NCI-H82 treated with DMSO at 0.1 percent for 48 hours (cell line): ENCODE results near the gene CACNA1H.

Experiments
- DNase-seq: peaks from one replicate; lab custom pipeline; 2025; ENCODE audit not compliant: unreplicated experiment; lab: John Stamatoyannopoulos, UW

Gene CACNA1H

DNA sequence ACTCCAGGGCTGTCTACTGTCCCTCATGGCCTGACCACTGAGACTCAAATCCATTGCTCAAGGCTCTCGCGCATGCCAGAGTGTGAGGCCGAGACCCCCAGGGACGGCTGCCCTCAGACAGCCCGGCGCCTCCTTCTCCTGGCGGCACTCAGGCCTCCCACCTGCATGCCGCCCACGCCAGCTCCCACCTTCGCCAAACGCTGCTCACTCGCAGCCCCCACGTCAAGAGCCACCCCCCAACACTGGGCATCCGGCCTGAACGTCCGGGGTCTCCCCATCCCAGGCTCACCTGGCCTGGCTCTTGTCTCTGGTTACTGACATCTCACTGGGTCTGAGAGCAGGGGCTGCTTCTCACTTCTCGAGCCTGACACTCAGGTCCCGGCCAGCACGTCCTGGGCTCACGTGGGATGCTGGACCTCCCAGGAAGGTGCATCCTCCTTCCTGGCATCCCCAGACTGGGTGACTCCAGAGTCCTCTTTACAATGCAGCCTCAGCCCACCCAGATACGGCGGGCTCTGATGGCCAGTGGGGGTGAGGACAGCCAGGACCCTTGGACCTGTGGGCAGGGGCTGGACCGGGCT lies 12.2 kb upstream of the CACNA1H start:
- no peak for DNase-seq

DNA sequence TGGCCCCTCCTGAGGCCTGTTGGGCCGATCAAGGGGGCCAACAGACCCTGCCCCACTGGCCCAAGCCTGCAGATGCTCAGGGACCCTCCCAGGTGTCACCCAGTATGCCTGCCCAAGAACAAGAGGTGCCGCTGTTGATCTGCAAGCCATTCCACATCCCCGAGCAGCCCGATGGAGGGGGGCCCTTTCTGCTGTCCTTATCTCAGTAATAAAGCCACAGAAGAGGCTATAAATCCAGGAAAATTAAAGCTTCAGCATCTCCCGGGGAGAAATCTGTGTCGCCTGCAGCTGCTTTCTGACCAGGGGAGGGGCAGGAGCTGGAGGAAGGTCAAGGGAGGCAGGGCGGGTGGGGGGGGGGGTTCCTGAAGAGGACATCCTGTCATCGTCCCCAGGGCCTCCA lies 11.7 kb upstream of the CACNA1H start:
- no peak for DNase-seq

DNA sequence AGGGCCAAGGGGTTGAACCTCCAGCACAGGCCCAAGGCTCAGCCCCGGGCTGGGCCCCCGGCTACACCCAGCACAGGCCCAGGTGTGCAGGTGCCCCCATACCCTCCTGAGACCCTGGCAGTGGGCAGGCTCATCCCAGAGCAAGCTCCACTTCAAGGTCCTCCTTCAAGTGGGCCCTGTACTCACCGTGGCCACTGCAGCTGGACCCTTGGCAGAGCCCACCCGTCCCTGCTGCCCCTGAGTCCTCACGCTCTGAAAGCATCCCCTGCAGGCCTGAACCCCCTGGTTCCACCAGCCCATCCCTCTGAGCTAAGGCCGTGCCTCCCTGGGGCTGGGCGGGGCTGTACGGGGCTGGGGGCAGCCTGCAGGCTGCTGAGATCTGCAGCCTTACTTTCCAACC lies 11.2 kb upstream of the CACNA1H start:
- no peak for DNase-seq

DNA sequence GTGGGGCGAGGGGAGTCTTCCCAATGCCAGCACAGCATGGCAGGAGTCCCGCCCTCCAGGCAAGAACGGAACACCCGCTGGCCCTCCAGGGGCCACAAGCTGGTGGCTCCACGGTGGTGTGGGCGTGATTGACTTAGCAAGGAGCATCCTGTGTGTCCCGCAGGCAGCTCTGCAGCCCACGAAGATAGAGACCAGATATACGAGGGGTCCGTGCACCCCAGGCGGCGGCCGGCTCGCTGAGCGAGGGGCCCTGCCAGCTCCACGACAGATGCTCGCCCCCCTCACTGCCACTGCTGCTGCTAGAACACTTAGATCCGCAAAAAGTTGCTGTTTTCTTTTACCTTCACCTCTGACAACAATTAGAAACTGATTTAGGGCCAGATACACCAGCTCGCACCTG lies 10.0 kb upstream of the CACNA1H start:
- DNase-seq = no peak

DNA sequence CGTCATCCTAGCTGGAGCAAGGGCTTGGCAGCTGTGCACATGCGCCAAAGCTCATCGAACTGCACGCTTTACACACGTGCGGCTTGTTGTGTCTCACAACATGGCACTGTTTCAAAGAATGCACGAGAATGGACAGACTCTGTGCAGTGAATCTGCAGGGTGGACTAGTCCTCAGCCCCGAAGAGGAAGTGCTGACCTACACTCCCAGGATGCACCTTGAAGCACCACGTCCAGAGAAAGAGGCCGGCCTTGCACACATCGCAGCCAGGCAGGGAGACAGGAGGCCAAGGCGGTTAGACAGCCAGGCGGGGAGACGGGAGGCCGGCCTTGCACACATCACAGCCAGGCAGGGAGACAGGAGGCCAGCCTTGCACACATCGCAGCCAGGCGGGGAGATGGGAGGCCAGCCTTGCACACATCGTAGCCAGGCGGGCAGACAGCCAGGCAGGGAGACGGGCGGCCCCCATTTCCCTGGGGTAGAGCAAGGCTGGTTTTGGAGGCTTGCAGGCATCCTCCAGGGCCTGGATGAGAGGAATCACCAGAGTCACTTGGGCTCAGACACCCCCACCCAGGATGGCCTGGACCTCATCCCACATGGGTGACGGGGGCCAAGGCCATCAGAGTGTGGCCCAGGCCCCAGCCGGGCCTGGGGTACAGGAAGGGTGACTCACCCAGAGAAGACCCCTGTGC lies 9.0 kb upstream of the CACNA1H start:
- DNase-seq = no peak

DNA sequence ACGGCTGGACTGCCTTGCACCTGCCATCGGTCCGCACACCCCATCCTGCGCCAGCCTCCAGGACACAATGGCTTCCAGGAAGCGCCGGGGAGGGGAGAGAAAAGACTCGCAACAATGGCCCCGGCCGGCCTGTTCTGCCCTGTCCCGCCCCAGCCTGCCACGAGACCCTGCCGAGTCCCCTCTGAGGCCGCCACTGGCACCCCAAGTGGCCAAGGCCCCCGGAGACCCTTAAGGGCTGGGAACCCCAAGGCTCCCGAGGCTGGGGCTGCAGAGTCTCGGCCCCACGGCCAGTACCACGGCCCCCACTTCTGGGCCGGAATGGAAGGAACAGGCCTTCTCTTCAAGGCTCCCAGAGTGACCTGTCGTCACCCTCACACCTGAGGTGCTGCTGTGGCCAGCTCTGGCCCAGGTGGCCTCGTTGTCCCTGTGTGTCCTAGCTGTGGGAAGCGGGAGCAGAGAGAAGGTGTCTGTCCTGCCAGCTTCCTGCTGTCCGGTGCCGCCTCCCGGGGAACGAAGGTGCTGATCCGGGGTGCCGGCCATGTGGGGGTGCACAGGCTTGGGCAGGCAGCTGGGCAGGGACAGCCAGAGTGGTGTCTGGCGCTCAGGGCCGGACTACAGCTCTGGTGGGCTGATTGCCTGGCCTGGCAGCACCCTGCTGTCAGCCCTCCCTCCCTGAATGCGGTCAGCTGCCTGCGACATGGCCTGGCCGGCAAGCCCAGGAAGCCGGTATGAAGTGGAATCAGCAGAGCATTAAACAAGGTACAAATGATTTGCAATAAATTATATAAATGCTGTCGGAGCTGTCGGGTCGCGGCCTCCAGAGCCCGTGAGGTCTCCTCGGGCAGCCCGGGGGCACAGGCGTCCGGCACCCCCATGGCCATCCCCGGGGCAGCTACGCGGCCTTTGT lies 8.2 kb upstream of the CACNA1H start:
- no peak for DNase-seq

DNA sequence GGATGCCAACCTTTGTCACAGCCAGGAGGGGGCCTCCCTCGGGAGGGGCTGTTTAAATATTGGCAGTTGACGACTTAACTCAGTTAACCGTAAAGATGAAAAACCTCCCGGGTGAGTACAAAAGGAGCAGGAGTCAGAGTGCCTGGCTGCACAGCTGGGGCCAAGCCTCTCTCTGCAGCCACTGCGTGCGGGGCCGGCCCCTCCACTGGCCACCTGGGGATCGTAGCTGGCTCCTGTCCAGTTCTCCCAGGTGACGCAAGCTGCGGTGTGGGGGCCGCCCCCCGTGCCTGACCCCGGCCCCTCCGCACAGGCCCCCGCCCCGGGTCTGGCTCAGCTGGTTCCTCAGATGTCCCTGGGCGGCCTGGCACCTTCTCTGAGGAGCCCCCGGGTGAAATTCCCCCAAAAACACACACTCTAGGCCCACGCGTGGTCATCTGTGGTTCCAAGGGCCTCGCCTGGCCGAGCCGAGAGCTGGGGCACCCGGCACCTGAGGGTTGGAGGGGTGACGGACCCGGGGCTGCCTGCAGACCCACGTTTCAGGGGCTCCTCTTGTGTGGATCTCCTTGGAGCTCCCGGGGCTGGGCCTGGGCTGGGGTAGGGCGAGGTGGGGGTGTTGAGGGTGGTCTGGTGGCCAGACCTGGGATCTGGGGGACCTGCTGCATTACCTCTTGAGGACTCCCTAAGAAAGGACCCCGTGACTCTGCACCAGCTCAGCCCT lies 7.4 kb upstream of the CACNA1H start:
- DNase-seq = no peak

DNA sequence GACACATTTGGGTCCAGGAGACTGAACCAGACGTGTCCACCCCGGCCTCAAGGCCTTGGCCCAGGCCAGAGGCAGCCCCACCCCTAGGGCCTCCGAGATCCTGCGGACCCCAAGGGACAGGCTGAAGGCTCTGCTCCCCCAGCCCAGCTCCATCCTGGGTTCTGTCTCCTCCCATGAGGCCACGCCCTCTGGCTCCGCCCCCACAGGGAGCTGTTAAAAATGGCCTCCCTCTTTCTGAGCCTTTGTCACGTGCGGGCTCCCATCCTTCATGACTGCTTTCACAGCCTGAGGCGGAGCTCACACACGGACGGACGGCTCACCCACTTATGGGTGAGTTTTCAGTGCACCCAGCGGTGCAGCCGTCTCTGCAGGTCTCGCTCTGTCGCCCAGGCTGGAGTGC lies 6.5 kb upstream of the CACNA1H start:
- DNase-seq = no peak

DNA sequence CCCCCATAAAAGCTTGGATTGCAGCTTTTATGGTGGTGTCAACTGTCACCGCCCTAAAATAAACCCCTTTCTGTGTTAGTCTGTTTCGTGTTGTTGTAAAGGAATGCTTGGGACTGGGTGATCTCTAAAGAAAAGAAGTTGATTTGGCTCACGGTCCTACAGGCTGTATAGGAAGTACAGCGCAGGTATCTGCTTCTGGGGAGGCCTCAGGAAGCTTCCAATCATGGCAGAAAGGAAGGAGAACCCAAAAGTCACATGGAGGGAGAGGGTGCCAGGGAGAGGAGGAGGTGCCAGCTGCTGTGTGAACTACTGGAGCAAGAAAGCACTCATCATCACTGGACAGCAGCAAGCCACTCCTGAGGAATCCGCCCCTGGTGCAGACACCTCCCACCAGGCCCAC lies 5.9 kb upstream of the CACNA1H start:
- DNase-seq = no peak

DNA sequence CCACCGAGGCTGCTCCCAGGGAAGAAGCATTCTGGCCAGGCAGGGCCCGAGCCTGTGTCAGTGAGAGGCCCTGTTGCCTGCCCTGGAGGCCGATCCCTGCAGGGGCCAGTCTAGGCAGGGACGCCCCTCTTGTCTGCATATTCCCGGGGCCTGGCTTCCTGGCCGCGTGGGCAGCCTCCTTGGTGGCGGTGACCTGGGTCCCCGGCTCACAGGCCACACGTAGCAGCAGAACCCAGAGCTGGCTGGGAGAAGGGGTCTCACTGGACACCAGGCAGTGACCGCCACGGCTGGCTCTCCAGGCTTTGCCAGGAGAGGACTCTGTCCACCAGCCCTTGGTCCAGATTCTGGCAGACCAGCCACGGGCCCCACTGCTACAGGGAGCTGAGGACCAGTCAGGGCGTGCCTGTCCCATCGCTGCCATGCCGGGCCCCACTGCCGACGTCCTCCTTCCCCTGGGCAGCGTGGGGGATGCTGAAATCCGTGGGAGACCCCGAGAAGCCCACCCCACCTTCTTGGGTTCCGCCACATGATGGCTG lies 3.7 kb upstream of the CACNA1H start:
- DNase-seq = no peak

DNA sequence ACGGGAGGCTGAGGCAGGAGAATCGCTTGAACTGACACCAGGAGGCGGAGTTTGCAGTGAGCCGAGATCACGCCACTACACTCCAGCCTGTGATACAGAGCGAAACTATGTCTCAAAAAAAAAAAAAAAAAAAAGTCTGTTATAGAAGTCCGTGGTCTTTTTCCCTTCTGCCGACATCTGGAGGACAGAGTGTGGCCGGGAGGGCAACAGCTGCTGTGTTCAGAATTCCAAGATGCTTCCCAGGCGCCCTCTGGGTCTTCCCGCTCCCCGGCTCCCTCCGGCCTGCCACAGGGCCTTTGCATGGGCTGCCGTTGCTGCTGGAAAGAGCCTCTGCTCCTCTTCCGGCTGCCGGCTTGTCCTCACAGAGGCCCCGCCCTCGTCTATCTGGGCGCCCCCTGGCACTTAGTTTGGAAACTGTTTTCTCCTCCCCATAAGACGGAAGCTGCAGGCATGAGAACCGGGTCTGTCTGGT lies 2.4 kb upstream of the CACNA1H start:
- DNase-seq = no peak

DNA sequence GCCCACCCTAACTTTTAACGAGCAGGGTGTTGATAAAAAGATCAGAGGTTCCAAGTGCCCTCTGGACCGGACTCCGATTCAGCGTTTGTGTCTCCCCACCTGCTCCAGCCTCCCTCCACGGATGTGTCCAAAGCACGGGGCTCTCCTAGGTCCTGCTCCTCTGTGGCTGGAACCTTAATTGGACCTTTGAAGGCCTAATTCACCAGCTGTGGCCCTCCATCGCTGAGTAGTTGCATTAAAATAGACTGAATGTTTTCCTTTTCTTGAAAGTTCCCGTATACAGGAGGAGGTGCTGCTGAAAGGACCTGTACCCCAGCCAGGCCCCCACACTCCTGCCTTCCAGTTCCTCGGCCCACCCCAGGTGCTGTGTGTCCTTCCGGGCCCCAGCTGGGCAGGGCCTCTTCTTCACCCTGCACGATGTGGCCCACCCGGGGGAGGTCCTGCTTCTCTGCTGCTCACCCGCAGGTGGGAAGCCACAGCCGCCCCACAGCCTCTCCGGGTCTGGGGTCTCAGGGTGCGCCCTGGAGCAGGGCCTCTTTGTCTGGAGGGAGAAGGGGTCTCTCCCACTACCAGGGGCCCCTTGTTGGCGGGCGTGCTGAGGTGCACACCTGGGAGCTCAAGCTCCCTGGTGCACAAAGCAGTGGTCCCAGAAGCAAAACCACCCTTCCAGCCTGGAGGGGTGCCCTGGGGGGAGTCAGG lies 1.3 kb upstream of the CACNA1H start:
- no peak for DNase-seq

DNA sequence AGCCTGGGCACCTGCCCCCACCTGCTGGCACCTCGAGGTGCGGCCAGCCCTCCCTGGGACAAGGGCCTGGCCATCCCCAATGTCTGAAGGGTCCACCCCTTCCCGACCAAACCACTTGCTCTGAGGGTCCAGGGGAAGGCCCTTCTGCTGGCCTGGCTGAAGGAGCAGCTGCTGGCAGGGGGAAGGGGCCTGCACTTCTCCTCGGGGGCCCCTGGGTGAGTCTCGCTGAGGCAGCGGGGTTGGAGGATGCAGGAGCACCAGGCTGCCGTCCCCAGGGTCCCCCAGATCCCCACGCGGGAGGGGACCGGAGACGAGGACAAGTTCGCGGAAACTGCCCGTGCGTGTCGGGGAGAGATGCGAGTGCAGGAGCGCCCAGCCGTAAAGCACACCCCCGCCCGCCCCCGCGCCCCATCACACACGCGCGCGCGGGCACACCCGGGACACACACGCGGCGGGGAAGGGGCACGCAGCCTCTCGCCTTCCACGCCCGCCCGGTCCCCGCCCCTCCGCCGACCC lies 725 bp upstream of the CACNA1H start:
- no peak for DNase-seq

DNA sequence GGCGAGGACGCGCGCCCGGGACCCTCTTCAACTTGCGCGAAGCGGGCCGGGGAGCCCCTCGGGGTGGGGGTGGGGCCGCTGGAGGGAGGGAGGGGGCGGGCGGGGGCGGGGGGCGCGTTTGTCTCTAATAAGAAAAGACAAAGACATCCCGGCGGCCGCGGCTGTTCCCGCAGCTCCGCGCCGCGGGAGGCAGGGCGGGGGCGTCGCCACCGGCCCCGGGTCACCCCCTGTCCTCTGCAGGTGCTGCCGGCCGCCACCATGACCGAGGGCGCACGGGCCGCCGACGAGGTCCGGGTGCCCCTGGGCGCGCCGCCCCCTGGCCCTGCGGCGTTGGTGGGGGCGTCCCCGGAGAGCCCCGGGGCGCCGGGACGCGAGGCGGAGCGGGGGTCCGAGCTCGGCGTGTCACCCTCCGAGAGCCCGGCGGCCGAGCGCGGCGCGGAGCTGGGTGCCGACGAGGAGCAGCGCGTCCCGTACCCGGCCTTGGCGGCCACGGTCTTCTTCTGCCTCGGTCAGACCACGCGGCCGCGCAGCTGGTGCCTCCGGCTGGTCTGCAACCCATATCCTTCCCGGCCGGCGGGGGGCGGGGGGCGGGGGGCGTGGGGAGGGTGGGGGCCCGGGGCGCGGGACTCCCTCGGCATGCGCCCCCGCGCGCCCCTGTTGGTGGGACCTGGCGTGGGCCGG lies 714 bp downstream of the CACNA1H start:
- DNase-seq = no peak

DNA sequence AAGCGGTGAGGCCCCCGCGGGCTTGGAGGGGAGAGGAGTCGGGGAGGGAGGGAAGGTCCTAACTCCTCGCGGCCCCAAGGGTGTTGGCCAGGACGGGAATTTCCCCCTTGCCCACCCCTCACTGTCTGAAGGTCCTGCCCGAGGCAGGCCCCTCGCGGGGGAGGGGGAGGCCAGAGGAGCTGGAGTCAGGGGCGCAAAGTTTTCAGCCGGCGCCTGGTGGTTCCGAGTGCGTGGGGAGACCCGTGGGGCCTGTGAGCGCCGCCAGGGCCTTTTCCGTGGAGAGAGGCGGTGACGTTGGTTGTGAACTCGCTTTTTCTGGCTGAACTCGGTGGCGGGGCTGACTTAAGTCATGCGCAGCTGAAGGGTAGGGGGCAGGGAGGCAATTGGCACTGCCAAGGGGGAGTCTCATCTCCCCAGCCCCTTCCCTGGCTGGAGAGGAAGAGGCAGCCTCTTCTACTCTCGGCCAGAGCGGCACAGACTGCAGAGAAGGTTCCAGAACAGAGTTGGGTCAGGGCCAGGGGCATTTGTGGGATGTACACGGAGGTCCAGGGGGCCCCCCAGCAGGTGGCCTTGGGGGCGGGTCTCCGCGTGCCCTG lies 1.5 kb downstream of the CACNA1H start:
- DNase-seq = no peak

DNA sequence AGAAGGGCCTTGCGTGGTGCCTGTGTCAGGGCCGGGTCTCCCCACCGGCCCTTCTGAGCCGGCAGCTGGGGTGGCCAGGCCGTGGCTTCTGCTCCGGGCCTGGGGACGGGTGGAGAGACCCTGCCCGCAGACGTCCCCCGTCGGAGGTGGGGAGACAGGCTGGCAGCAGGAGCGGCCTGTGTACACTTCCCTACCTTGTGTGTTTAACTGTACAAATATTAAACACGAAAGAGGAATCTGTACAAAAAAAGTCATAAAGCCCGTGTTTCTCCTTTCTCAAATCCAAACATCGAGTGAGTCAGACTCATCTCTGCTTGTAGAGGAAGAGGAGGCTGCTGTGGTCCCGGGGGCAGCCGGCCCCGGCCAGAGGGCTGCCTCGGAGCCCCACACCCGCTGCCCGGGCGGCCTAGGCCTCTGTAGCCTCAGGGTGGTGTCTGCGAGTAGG lies 2.0 kb downstream of the CACNA1H start:
- DNase-seq = no peak

DNA sequence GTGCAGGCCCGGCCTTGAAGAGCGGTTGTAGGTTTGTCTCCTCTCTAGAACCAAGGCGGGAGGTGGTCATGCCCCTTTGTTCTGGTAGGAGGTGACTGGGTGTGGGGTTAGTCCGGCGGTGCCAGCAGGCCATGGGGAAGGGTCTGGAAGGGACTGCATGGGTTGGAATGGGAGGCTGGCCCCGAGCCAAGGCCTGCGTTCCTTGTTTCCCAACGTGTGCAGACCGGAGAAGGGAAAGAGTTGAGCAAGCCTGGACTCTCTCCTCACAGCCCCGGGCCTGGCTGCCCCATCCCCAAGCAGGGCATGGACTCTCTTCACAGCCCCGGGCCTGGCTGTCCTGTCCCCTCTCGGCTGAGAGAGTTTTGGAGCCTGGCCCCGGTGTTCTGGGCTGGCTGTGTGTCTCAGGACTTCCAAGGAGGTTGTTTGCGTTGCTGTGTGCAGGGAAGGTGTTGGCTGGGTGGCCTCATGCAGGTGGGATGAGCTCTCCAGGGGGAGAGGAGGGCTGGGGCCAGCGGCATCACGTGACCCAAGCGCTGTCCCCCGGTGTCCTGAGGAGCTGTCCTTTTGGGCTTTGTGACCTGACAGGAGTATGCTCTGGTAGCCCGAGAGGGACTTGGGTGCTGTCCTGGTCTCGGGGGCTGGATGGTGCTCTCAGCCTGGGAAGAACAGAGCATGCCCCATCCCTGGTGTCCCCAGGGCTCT lies 2.6 kb downstream of the CACNA1H start:
- DNase-seq = no peak
